GM23338 (cell line): ENCODE measurements around the gene PRELID2. TPM values are rescaled to one million over a fixed set of nuclear protein-coding genes. Genes with fewer than 3 reads are reported as not detected.

ENCODE experiments used
- ATAC-seq: fragments of 200-7000 bp; cut with Tn5 transposase; 3 replicates; pipeline ENCODE4 v1.9.1; 2020
- DNase-seq: peaks from one replicate; pipeline ENCODE4 v3.0.0-alpha.2; 2015; ENCODE audit warnings: low spot score
- H2AFZ ChIP-seq: fragments of 200-600 bp; sonication (generic); 2 replicates; pipeline ENCODE4 v1.8.0; 2016; ENCODE audit warnings: antibody characterized with exemption, mild to moderate bottlenecking, moderate library complexity
- H3F3A ChIP-seq: fragments of 200-600 bp; sonication (generic); replicated peaks from 2 replicates; pipeline ENCODE4 v1.8.0; 2017; ENCODE audit warnings: antibody characterized with exemption, mixed run types, low read depth
- H3K27ac ChIP-seq: fragments of 200-600 bp; sonication (generic); 2 replicates; pipeline ENCODE4 v1.6.1; 2016; ENCODE audit warnings: low read depth
- H3K27me3 ChIP-seq: fragments of 200-600 bp; sonication (generic); 2 replicates; pipeline ENCODE4 v1.8.0; 2016; ENCODE audit warnings: mild to moderate bottlenecking, mixed run types, moderate library complexity; ENCODE audit not compliant: insufficient read depth
- H3K36me3 ChIP-seq: fragments of 200-600 bp; sonication (generic); 2 replicates; pipeline ENCODE4 v1.8.0; 2016; ENCODE audit warnings: mild to moderate bottlenecking; ENCODE audit not compliant: insufficient read depth
- H3K4me1 ChIP-seq: fragments of 200-600 bp; sonication (generic); 2 replicates; pipeline ENCODE4 v1.8.0; 2016; ENCODE audit warnings: mild to moderate bottlenecking, moderate library complexity; ENCODE audit not compliant: insufficient read depth
- H3K4me2 ChIP-seq: fragments of 200-600 bp; sonication (generic); 2 replicates; pipeline ENCODE4 v1.7.1; 2017; ENCODE audit warnings: mixed run types
- H3K4me3 ChIP-seq: fragments of 200-600 bp; sonication (generic); 2 replicates; pipeline ENCODE4 v1.6.1; 2016; ENCODE audit warnings: mixed run types
- H3K79me2 ChIP-seq: fragments of 200-600 bp; sonication (generic); replicated peaks from 2 replicates; pipeline ENCODE4 v1.8.0; 2017; ENCODE audit warnings: mild to moderate bottlenecking; ENCODE audit not compliant: insufficient read depth
- H3K9me2 ChIP-seq: fragments of 200-600 bp; sonication (generic); 2 replicates; pipeline ENCODE4 v1.8.0; 2017; ENCODE audit not compliant: insufficient read depth
- H4K20me1 ChIP-seq: fragments of 200-600 bp; sonication (generic); replicated peaks from 2 replicates; pipeline ENCODE4 v1.8.0; 2017; ENCODE audit warnings: mild to moderate bottlenecking; ENCODE audit not compliant: insufficient read depth
- H3K27ac Mint-ChIP-seq: 2 replicates; pipeline ENCODE4 v1.8.0; 2020; ENCODE audit warnings: inconsistent platforms, mild to moderate bottlenecking, moderate library complexity, mixed read lengths
- H3K27me3 Mint-ChIP-seq: 3 replicates; pipeline ENCODE4 v1.8.0; 2022; ENCODE audit warnings: low read depth, mild to moderate bottlenecking, moderate library complexity, mixed read lengths, inconsistent platforms; ENCODE audit not compliant: insufficient read depth, poor library complexity
- H3K36me3 Mint-ChIP-seq: 3 replicates; pipeline ENCODE4 v1.8.0; 2021; ENCODE audit warnings: low read depth, mild to moderate bottlenecking, inconsistent platforms, moderate library complexity, mixed read lengths
- H3K4me1 Mint-ChIP-seq: 3 replicates; pipeline ENCODE4 v1.8.0; 2020; ENCODE audit warnings: mild to moderate bottlenecking, inconsistent platforms, mixed read lengths
- H3K4me3 Mint-ChIP-seq: 3 replicates; pipeline ENCODE4 v1.8.0; 2021; ENCODE audit warnings: moderate library complexity, mild to moderate bottlenecking, inconsistent platforms, mixed read lengths
- H3K9me3 Mint-ChIP-seq: 3 replicates; pipeline ENCODE4 v1.8.0; 2020; ENCODE audit warnings: moderate library complexity, mild to moderate bottlenecking, inconsistent platforms, mixed read lengths
- CREB1 ChIP-seq: fragments of 250-450 bp; sonication (Bioruptor Pico); IDR thresholded peaks from 2 replicates; pipeline ENCODE4 v1.5.0; 2020; ENCODE audit warnings: low read depth, mild to moderate bottlenecking, moderate library complexity
- EZH2 ChIP-seq: fragments of 200-600 bp; sonication (generic); IDR thresholded peaks from one replicate; pipeline ENCODE4 v1.8.0; 2017; ENCODE audit warnings: antibody characterized with exemption, mild to moderate bottlenecking, low read depth; ENCODE audit not compliant: unreplicated experiment
- EZH2phosphoT487 ChIP-seq: fragments of 200-600 bp; sonication (generic); IDR thresholded peaks from one replicate; pipeline ENCODE4 v1.8.1; 2018; ENCODE audit warnings: antibody characterized with exemption; ENCODE audit not compliant: unreplicated experiment
- JUNB ChIP-seq: IDR thresholded peaks from one replicate; pipeline ENCODE4 v1.6.1; 2016; ENCODE audit warnings: antibody characterized with exemption; ENCODE audit not compliant: unreplicated experiment
- NANOG ChIP-seq: IDR thresholded peaks from 2 replicates; pipeline ENCODE4 v1.6.1; 2016; ENCODE audit warnings: antibody characterized with exemption, borderline replicate concordance
- POLR2AphosphoS5 ChIP-seq: IDR thresholded peaks from 2 replicates; pipeline ENCODE4 v1.6.1; 2016; ENCODE audit warnings: antibody characterized with exemption, low read depth
- REST ChIP-seq: IDR thresholded peaks from one replicate; pipeline ENCODE4 v1.6.1; 2018; ENCODE audit warnings: antibody characterized with exemption; ENCODE audit not compliant: unreplicated experiment
- STAT1 ChIP-seq: IDR thresholded peaks from one replicate; pipeline ENCODE4 v1.6.1; 2016; ENCODE audit warnings: antibody characterized with exemption; ENCODE audit not compliant: unreplicated experiment
- ZNF114 ChIP-seq: fragments of 250-450 bp; sonication (Bioruptor Pico); IDR thresholded peaks from 2 replicates; pipeline ENCODE4 v1.5.0; 2020; ENCODE audit warnings: mild to moderate bottlenecking, moderate library complexity
- ZNF331 ChIP-seq: fragments of 250-450 bp; sonication (Bioruptor Pico); IDR thresholded peaks from 2 replicates; pipeline ENCODE4 v1.5.0; 2020; ENCODE audit warnings: low read depth, mild to moderate bottlenecking, moderate library complexity
- polyA plus RNA-seq: library from polyadenylated mRNA; unstranded; fragments of >200 nt; fragmentation: Nextera tagmentation; extraction: Ambion mirVana; gene quantifications from 2 replicates; pipeline ENCODE4 v1.2.1, GENCODE V29; 2016
- total RNA-seq: library from RNA; depleted of rRNA; stranded (reverse); fragments of >200 nt; shearing (Covaris generic); gene quantifications from 2 replicates; pipeline ENCODE4 v1.2.3, GENCODE V29; 2014
- TF ChIP-seq, protein P1 (sequence below): IDR thresholded peaks from 2 replicates; pipeline ENCODE4 v1.6.1; 2016; ENCODE audit warnings: antibody characterized with exemption
- TF ChIP-seq, protein P2 (sequence below): fragments of 250-450 bp; sonication (Bioruptor Pico); IDR thresholded peaks from 2 replicates; pipeline ENCODE4 v1.5.0; 2020; ENCODE audit warnings: mild to moderate bottlenecking, moderate library complexity

PRELID2 gene
- total and polyA plus RNA-seq, 2 experiments from 2014 or later, result 9.3 to 9.8 TPM

DNA sequence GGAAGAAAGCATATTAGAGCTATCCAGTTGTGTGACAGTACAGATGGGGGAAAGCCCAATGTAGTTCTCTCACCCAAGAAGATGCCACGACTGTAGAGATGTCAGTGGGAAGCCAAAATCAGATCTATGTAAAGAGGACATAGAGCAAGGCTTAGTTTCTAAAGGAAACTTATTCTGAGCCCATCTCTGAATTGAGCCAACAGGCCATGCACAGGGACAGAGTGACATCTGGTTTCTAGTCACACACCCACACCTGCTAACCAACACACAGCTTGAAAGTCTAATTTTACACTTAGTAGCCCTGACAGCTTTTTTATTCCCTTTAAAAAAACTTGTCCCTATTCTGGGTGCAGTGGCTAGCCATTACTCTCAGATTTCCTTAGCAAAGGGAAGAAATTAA lies 22.3 kb downstream of the PRELID2 start:
- no peaks in the 10 kb centered on the region for H3K9me2 ChIP-seq
- no peak overlapping the region for H3K4me3 ChIP-seq
- no peaks in the 10 kb centered on the region for H3K36me3 ChIP-seq
- TF ChIP-seq, protein P1, sequence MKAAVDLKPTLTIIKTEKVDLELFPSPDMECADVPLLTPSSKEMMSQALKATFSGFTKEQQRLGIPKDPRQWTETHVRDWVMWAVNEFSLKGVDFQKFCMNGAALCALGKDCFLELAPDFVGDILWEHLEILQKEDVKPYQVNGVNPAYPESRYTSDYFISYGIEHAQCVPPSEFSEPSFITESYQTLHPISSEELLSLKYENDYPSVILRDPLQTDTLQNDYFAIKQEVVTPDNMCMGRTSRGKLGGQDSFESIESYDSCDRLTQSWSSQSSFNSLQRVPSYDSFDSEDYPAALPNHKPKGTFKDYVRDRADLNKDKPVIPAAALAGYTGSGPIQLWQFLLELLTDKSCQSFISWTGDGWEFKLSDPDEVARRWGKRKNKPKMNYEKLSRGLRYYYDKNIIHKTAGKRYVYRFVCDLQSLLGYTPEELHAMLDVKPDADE, result no peak
- TF ChIP-seq ZNF331 (CRISPR knock-in tag) (no peak), CREB1 (CRISPR knock-in tag) (no peak), POLR2AphosphoS5 (no peak), ZNF114 (CRISPR knock-in tag) (no peak), REST (no peak), EZH2 (no peak), STAT1 (no peak), JUNB (no peak), EZH2phosphoT487 (no peak), NANOG (no peak)
- TF ChIP-seq, protein P2, sequence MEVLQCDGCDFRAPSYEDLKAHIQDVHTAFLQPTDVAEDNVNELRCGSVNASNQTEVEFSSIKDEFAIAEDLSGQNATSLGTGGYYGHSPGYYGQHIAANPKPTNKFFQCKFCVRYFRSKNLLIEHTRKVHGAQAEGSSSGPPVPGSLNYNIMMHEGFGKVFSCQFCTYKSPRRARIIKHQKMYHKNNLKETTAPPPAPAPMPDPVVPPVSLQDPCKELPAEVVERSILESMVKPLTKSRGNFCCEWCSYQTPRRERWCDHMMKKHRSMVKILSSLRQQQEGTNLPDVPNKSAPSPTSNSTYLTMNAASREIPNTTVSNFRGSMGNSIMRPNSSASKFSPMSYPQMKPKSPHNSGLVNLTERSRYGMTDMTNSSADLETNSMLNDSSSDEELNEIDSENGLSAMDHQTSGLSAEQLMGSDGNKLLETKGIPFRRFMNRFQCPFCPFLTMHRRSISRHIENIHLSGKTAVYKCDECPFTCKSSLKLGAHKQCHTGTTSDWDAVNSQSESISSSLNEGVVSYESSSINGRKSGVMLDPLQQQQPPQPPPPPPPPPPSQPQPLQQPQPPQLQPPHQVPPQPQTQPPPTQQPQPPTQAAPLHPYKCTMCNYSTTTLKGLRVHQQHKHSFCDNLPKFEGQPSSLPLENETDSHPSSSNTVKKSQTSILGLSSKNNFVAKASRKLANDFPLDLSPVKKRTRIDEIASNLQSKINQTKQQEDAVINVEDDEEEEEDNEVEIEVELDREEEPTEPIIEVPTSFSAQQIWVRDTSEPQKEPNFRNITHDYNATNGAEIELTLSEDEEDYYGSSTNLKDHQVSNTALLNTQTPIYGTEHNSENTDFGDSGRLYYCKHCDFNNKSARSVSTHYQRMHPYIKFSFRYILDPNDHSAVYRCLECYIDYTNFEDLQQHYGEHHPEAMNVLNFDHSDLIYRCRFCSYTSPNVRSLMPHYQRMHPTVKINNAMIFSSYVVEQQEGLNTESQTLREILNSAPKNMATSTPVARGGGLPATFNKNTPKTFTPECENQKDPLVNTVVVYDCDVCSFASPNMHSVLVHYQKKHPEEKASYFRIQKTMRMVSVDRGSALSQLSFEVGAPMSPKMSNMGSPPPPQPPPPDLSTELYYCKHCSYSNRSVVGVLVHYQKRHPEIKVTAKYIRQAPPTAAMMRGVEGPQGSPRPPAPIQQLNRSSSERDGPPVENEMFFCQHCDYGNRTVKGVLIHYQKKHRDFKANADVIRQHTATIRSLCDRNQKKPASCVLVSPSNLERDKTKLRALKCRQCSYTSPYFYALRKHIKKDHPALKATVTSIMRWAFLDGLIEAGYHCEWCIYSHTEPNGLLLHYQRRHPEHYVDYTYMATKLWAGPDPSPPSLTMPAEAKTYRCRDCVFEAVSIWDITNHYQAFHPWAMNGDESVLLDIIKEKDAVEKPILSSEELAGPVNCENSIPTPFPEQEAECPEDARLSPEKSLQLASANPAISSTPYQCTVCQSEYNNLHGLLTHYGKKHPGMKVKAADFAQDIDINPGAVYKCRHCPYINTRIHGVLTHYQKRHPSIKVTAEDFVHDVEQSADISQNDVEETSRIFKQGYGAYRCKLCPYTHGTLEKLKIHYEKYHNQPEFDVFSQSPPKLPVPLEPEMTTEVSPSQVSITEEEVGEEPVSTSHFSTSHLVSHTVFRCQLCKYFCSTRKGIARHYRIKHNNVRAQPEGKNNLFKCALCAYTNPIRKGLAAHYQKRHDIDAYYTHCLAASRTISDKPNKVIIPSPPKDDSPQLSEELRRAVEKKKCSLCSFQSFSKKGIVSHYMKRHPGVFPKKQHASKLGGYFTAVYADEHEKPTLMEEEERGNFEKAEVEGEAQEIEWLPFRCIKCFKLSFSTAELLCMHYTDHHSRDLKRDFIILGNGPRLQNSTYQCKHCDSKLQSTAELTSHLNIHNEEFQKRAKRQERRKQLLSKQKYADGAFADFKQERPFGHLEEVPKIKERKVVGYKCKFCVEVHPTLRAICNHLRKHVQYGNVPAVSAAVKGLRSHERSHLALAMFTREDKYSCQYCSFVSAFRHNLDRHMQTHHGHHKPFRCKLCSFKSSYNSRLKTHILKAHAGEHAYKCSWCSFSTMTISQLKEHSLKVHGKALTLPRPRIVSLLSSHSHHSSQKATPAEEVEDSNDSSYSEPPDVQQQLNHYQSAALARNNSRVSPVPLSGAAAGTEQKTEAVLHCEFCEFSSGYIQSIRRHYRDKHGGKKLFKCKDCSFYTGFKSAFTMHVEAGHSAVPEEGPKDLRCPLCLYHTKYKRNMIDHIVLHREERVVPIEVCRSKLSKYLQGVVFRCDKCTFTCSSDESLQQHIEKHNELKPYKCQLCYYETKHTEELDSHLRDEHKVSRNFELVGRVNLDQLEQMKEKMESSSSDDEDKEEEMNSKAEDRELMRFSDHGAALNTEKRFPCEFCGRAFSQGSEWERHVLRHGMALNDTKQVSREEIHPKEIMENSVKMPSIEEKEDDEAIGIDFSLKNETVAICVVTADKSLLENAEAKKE (CRISPR knock-in tag), result no peak
- no peaks in the 10 kb centered on the region for H3K36me3 Mint-ChIP-seq
- no peak overlapping the region for H3K27ac Mint-ChIP-seq
- H3K4me1 ChIP-seq, result no peaks in the 10 kb centered on the region
- no peaks in the 10 kb centered on the region for H3F3A ChIP-seq
- no peak for DNase-seq
- ATAC-seq, result no peak
- no peak overlapping the region for H3K27ac ChIP-seq
- H3K4me1 Mint-ChIP-seq, result no peaks in the 10 kb centered on the region; the same call in 2 of the 3 replicates
- no peaks in the 10 kb centered on the region for H3K27me3 Mint-ChIP-seq
- H3K4me2 ChIP-seq, result no peak overlapping the region
- H3K9me3 Mint-ChIP-seq, result no peaks in the 10 kb centered on the region; the same call in 2 of the 3 replicates
- H3K79me2 ChIP-seq, result no peaks in the 10 kb centered on the region
- no peak overlapping the region for H2AFZ ChIP-seq
- no peaks in the 10 kb centered on the region for H3K27me3 ChIP-seq
- H3K4me3 Mint-ChIP-seq, result no peak overlapping the region
- no peaks in the 10 kb centered on the region for H4K20me1 ChIP-seq
